Upper lobe of right lung (tissue), 1 donor: ENCODE data around the gene ITM2B. TPM values are rescaled to one million over a fixed set of nuclear protein-coding genes. Genes with fewer than 3 reads are reported as not detected.

Experiments
- ATAC-seq: fragments of 200-7000 bp; cut with Tn5 transposase; one replicate; pipeline ENCODE4 v1.9.1; 2020; ENCODE audit warnings: mild to moderate bottlenecking, moderate library complexity
- DNase-seq: peaks from one replicate; pipeline ENCODE4 v3.0.0-alpha.2; 2020
- H3K27ac ChIP-seq: fragments of 200-600 bp; one replicate; pipeline ENCODE4 v1.8.0; 2022
- H3K27me3 ChIP-seq: fragments of 200-600 bp; one replicate; pipeline ENCODE4 v1.8.0; 2022; ENCODE audit warnings: mild to moderate bottlenecking
- H3K36me3 ChIP-seq: fragments of 200-600 bp; one replicate; pipeline ENCODE4 v1.8.0; 2022
- H3K4me1 ChIP-seq: fragments of 200-600 bp; one replicate; pipeline ENCODE4 v1.8.0; 2022
- H3K4me3 ChIP-seq: fragments of 200-600 bp; one replicate; pipeline ENCODE4 v1.8.0; 2022; ENCODE audit warnings: mild to moderate bottlenecking
- H3K9me3 ChIP-seq: fragments of 200-600 bp; one replicate; pipeline ENCODE4 v1.8.0; 2022
- CTCF ChIP-seq: fragments of 200-600 bp; IDR thresholded peaks from one replicate; pipeline ENCODE4 v1.8.0; 2022; ENCODE audit warnings: antibody characterized with exemption
- intact Hi-C: fragments of 100-400 bp; cut with DNase I; formaldehyde crosslinking; loops from one replicate; pipeline ENCODE4 v1.11.0; 2022
- total RNA-seq: library from RNA; stranded (reverse); fragmentation: NEBNext Ultra II Directional; extraction: Animal tissue kit (Norgen Biotek cat#: 25700); gene quantifications from one replicate; pipeline ENCODE4 v1.2.1, GENCODE V29; 2021
- donor health status: DM: no; HTN: yes; CAD: no; lungs with severe emphysema.

The ITM2B gene
- total RNA-seq, 1 donor from 2014 or later = 802 TPM

GRCh38 chr13:48249018-48249417, 16.0 kb downstream of the ITM2B start:
- ATAC-seq (no peak), DNase-seq (no peak)
- Histone ChIP-seq H3K27me3 (no peaks in the 10 kb centered on the region), H3K9me3 (no peaks in the 10 kb centered on the region), H3K27ac (no peak overlapping the region), H3K4me1 (peaks cover 56% of the 10 kb centered on the region), H3K4me3 (no peak overlapping the region), H3K36me3 (peaks cover 6% of the 10 kb centered on the region)
- intact Hi-C loops = no loop called here
- TF ChIP-seq CTCF = no peak

- Histone ChIP-seq H3K27ac (no peak overlapping the region), H3K36me3 (peaks cover 32% of the 10 kb centered on the region), H3K27me3 (no peaks in the 10 kb centered on the region), H3K4me3 (no peak overlapping the region), H3K4me1 (peaks cover 38% of the 10 kb centered on the region), H3K9me3 (no peaks in the 10 kb centered on the region)
- ATAC-seq (peak; percentile 30), DNase-seq (no peak)
- intact Hi-C loops = no loop called here
- TF ChIP-seq CTCF = no peak
Measured at GRCh38 chr13:48251611-48252081, 18.6 kb downstream of the ITM2B start.

- H3K36me3 ChIP-seq = peaks cover 38% of the 10 kb centered on the region
- no peak for TF ChIP-seq CTCF
- ATAC-seq (no peak), DNase-seq (no peak)
- no peak overlapping the region for H3K4me3 ChIP-seq
- H3K27me3 ChIP-seq = no peaks in the 10 kb centered on the region
- intact Hi-C loops = no loop called here
- peak overlapping the region; percentile 55 for H3K27ac ChIP-seq
- peaks cover 33% of the 10 kb centered on the region for H3K4me1 ChIP-seq
- no peaks in the 10 kb centered on the region for H3K9me3 ChIP-seq
Measured at GRCh38 chr13:48252176-48252575, 19.2 kb downstream of the ITM2B start.

GRCh38 chr13:48253849-48254248, 20.8 kb downstream of the ITM2B start:
- ATAC-seq (no peak), DNase-seq (no peak)
- no peak for TF ChIP-seq CTCF
- no peak overlapping the region for H3K4me3 ChIP-seq
- H3K27ac ChIP-seq = no peak overlapping the region
- H3K36me3 ChIP-seq = peaks cover 55% of the 10 kb centered on the region
- intact Hi-C loops = no loop called here
- peaks cover 32% of the 10 kb centered on the region for H3K4me1 ChIP-seq
- H3K27me3 ChIP-seq = no peaks in the 10 kb centered on the region
- no peaks in the 10 kb centered on the region for H3K9me3 ChIP-seq

GRCh38 chr13:48255090-48255489, 22.1 kb downstream of the ITM2B start:
- no peaks in the 10 kb centered on the region for H3K27me3 ChIP-seq
- no peak overlapping the region for H3K4me3 ChIP-seq
- DNase-seq (no peak), ATAC-seq (no peak)
- H3K36me3 ChIP-seq = peaks cover 67% of the 10 kb centered on the region
- H3K9me3 ChIP-seq = no peaks in the 10 kb centered on the region
- TF ChIP-seq CTCF = no peak
- H3K27ac ChIP-seq = no peak overlapping the region
- peaks cover 22% of the 10 kb centered on the region for H3K4me1 ChIP-seq
- intact Hi-C loops = no loop called here

GRCh38 chr13:48255954-48256353, 22.9 kb downstream of the ITM2B start:
- ATAC-seq = no peak
- no peaks in the 10 kb centered on the region for H3K9me3 ChIP-seq
- DNase-seq = no peak
- no peak overlapping the region for H3K4me3 ChIP-seq
- TF ChIP-seq CTCF = no peak
- H3K27ac ChIP-seq = no peak overlapping the region
- H3K36me3 ChIP-seq = peaks cover 76% of the 10 kb centered on the region
- intact Hi-C loops = no loop called here
- no peaks in the 10 kb centered on the region for H3K27me3 ChIP-seq
- peaks cover 15% of the 10 kb centered on the region for H3K4me1 ChIP-seq
